ENCODE data around the gene EFHC2. TPM values are rescaled to one million over a fixed set of nuclear protein-coding genes. Genes with fewer than 3 reads are reported as not detected.

EFHC2 gene
- total RNA-seq, 1 donor from 2014 or later: not detected

GRCh38 chrX:44223150-44223549 is 120.3 kb downstream of the EFHC2 start:
- no peaks in the 10 kb centered on the region for H3K79me2 ChIP-seq (ENCODE audit: insufficient read depth, low read length)
- Mint-ChIP-seq H3K9me3 (ENCODE audit: unreplicated experiment) (peaks cover 2% of the 10 kb centered on the region), H3K27me3 (ENCODE audit: low read depth, unreplicated experiment) (no peaks in the 10 kb centered on the region), H3K4me1 (ENCODE audit: low read depth, unreplicated experiment) (no peaks in the 10 kb centered on the region), H3K36me3 (ENCODE audit: low read depth, unreplicated experiment) (no peaks in the 10 kb centered on the region), H3K4me3 (ENCODE audit: unreplicated experiment) (no peak overlapping the region), H3K27ac (ENCODE audit: unreplicated experiment) (no peak overlapping the region)
- DNase-seq (ENCODE audit: low read depth) (peak; percentile 76), FAIRE-seq (peak; percentile 88)
- H4K20me1 ChIP-seq (ENCODE audit: insufficient read depth, low read length): no peaks in the 10 kb centered on the region
- no peaks in the 10 kb centered on the region for H3K27me3 ChIP-seq (ENCODE audit: insufficient read depth, low read length)
- no peaks in the 10 kb centered on the region for H3K4me1 ChIP-seq (ENCODE audit: insufficient read depth, low read length)
- no peak overlapping the region for H2AFZ ChIP-seq (ENCODE audit: low read depth, low read length)
- H3K9me3 ChIP-seq (ENCODE audit: insufficient read depth, low read depth, low read length): no peaks in the 10 kb centered on the region
- no peak overlapping the region for H3K4me2 ChIP-seq (ENCODE audit: low read length)
- H3K27ac ChIP-seq (ENCODE audit: low read depth, low read length): no peak overlapping the region
- no peak for TF ChIP-seq EZH2 (IDR thresholded peaks at IDR 0.05; ENCODE audit: insufficient read depth, low read length)
- TF ChIP-seq, protein P1, sequence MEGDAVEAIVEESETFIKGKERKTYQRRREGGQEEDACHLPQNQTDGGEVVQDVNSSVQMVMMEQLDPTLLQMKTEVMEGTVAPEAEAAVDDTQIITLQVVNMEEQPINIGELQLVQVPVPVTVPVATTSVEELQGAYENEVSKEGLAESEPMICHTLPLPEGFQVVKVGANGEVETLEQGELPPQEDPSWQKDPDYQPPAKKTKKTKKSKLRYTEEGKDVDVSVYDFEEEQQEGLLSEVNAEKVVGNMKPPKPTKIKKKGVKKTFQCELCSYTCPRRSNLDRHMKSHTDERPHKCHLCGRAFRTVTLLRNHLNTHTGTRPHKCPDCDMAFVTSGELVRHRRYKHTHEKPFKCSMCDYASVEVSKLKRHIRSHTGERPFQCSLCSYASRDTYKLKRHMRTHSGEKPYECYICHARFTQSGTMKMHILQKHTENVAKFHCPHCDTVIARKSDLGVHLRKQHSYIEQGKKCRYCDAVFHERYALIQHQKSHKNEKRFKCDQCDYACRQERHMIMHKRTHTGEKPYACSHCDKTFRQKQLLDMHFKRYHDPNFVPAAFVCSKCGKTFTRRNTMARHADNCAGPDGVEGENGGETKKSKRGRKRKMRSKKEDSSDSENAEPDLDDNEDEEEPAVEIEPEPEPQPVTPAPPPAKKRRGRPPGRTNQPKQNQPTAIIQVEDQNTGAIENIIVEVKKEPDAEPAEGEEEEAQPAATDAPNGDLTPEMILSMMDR (IDR thresholded peaks at IDR 0.05; ENCODE audit: insufficient read depth, low read depth, low read length): no peak
- no peak overlapping the region for H3K4me3 ChIP-seq (ENCODE audit: insufficient read depth, low read depth, low read length)
- no peak overlapping the region for H3K9ac ChIP-seq (ENCODE audit: low read length)
- no peaks in the 10 kb centered on the region for H3K36me3 ChIP-seq (ENCODE audit: insufficient read depth, low read length)

GRCh38 chrX:44218465-44218864 is 125.0 kb downstream of the EFHC2 start:
- no peaks in the 10 kb centered on the region for H3K27me3 Mint-ChIP-seq (ENCODE audit: low read depth, unreplicated experiment)
- FAIRE-seq: peak; percentile 73
- Histone ChIP-seq H3K4me2 (ENCODE audit: low read length) (no peak overlapping the region), H3K9me3 (ENCODE audit: insufficient read depth, low read depth, low read length) (no peaks in the 10 kb centered on the region), H3K27ac (ENCODE audit: low read depth, low read length) (no peak overlapping the region), H3K4me1 (ENCODE audit: insufficient read depth, low read length) (no peaks in the 10 kb centered on the region), H3K36me3 (ENCODE audit: insufficient read depth, low read length) (no peaks in the 10 kb centered on the region), H4K20me1 (ENCODE audit: insufficient read depth, low read length) (no peaks in the 10 kb centered on the region), H3K27me3 (ENCODE audit: insufficient read depth, low read length) (no peaks in the 10 kb centered on the region), H2AFZ (ENCODE audit: low read depth, low read length) (no peak overlapping the region), H3K4me3 (ENCODE audit: insufficient read depth, low read depth, low read length) (no peak overlapping the region), H3K79me2 (ENCODE audit: insufficient read depth, low read length) (no peaks in the 10 kb centered on the region), H3K9ac (ENCODE audit: low read length) (no peak overlapping the region)
- no peaks in the 10 kb centered on the region for H3K36me3 Mint-ChIP-seq (ENCODE audit: low read depth, unreplicated experiment)
- H3K27ac Mint-ChIP-seq (ENCODE audit: unreplicated experiment): no peak overlapping the region
- H3K4me1 Mint-ChIP-seq (ENCODE audit: low read depth, unreplicated experiment): no peaks in the 10 kb centered on the region
- no peak for TF ChIP-seq EZH2 (IDR thresholded peaks at IDR 0.05; ENCODE audit: insufficient read depth, low read length)
- TF ChIP-seq, protein P1 (IDR thresholded peaks at IDR 0.05; ENCODE audit: insufficient read depth, low read depth, low read length): no peak
- DNase-seq (ENCODE audit: low read depth): no peak
- H3K9me3 Mint-ChIP-seq (ENCODE audit: unreplicated experiment): no peaks in the 10 kb centered on the region
- H3K4me3 Mint-ChIP-seq (ENCODE audit: unreplicated experiment): no peak overlapping the region

DNA sequence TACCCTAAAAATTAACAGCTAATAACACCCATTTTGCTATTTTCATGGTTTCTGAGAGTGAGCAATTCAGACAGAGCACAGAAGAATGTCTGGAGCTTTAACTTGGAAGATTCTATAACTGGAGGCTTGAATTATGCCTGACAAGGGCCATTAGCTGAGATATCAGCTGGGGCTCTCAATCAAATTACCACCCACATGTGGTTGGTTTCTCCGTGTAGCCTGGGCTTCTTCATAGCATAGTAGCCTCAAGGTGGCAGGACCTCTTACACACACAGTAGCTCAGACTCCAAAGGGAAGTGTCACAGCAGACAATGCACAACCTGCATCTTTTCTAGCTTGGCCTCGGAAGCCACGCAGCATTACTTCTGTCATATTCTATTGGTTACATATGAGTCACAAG is 127.3 kb downstream of the EFHC2 start:
- DNase-seq (ENCODE audit: low read depth): no peak
- no peaks in the 10 kb centered on the region for H3K9me3 Mint-ChIP-seq (ENCODE audit: unreplicated experiment)
- no peaks in the 10 kb centered on the region for H3K79me2 ChIP-seq (ENCODE audit: insufficient read depth, low read length)
- no peak overlapping the region for H3K4me2 ChIP-seq (ENCODE audit: low read length)
- TF ChIP-seq, protein P1 (IDR thresholded peaks at IDR 0.05; ENCODE audit: insufficient read depth, low read depth, low read length): no peak
- TF ChIP-seq EZH2 (IDR thresholded peaks at IDR 0.05; ENCODE audit: insufficient read depth, low read length): no peak
- H3K27me3 Mint-ChIP-seq (ENCODE audit: low read depth, unreplicated experiment): no peaks in the 10 kb centered on the region
- no peak overlapping the region for H2AFZ ChIP-seq (ENCODE audit: low read depth, low read length)
- FAIRE-seq: peak; percentile 89
- no peaks in the 10 kb centered on the region for H3K9me3 ChIP-seq (ENCODE audit: insufficient read depth, low read depth, low read length)
- no peak overlapping the region for H3K4me3 ChIP-seq (ENCODE audit: insufficient read depth, low read depth, low read length)
- H3K27ac ChIP-seq (ENCODE audit: low read depth, low read length): no peak overlapping the region
- H4K20me1 ChIP-seq (ENCODE audit: insufficient read depth, low read length): no peaks in the 10 kb centered on the region
- H3K27ac Mint-ChIP-seq (ENCODE audit: unreplicated experiment): no peak overlapping the region
- H3K4me1 Mint-ChIP-seq (ENCODE audit: low read depth, unreplicated experiment): no peaks in the 10 kb centered on the region
- no peaks in the 10 kb centered on the region for H3K36me3 Mint-ChIP-seq (ENCODE audit: low read depth, unreplicated experiment)
- H3K4me1 ChIP-seq (ENCODE audit: insufficient read depth, low read length): no peaks in the 10 kb centered on the region
- no peaks in the 10 kb centered on the region for H3K27me3 ChIP-seq (ENCODE audit: insufficient read depth, low read length)
- H3K4me3 Mint-ChIP-seq (ENCODE audit: unreplicated experiment): no peak overlapping the region
- no peaks in the 10 kb centered on the region for H3K36me3 ChIP-seq (ENCODE audit: insufficient read depth, low read length)
- H3K9ac ChIP-seq (ENCODE audit: low read length): no peak overlapping the region

Measured in astrocyte (in vitro differentiated cells and primary cell).